ENCODE measurements around the gene ABCC1. TPM values are rescaled to one million over a fixed set of nuclear protein-coding genes. Genes with fewer than 3 reads are reported as not detected.

ABCC1 gene
- total RNA-seq, 1 experiment from 2014 or later, result 25.0 TPM

- intact Hi-C loops (cut with micrococcal nuclease; ENCODE audit: unreplicated experiment), result no loop called here
- no peak for DNase-seq (ENCODE audit: low spot score)
- H3K36me3 ChIP-seq (ENCODE audit: insufficient read depth, low read length, poor library complexity, severe bottlenecking), result no peaks in the 10 kb centered on the region
- no peak overlapping the region for H3K4me3 ChIP-seq (ENCODE audit: low read depth, low read length, poor library complexity, severe bottlenecking)
- peaks cover 2% of the 10 kb centered on the region for H3K4me1 ChIP-seq (ENCODE audit: insufficient read depth, low read length, poor library complexity, severe bottlenecking)
- POLR2A ChIA-PET (ENCODE audit: low non-redundant PET), result interaction anchor here (0.6 kb wide), 1 partner anchor 41 kb away, joined by 7 read pairs; no protein-coding TSS in a partner anchor
- H3K9me3 ChIP-seq (ENCODE audit: low read depth, low read length, poor library complexity, severe bottlenecking), result no peaks in the 10 kb centered on the region
- no peak overlapping the region for H3K27ac ChIP-seq (ENCODE audit: low read depth, low read length, poor library complexity, severe bottlenecking)
- CTCF ChIA-PET, result no interaction called here
- TF ChIP-seq EZH2 (IDR thresholded peaks at IDR 0.05; ENCODE audit: borderline replicate concordance, low read depth, low read length, poor library complexity, severe bottlenecking), result no peak
- TF ChIP-seq, protein P1, sequence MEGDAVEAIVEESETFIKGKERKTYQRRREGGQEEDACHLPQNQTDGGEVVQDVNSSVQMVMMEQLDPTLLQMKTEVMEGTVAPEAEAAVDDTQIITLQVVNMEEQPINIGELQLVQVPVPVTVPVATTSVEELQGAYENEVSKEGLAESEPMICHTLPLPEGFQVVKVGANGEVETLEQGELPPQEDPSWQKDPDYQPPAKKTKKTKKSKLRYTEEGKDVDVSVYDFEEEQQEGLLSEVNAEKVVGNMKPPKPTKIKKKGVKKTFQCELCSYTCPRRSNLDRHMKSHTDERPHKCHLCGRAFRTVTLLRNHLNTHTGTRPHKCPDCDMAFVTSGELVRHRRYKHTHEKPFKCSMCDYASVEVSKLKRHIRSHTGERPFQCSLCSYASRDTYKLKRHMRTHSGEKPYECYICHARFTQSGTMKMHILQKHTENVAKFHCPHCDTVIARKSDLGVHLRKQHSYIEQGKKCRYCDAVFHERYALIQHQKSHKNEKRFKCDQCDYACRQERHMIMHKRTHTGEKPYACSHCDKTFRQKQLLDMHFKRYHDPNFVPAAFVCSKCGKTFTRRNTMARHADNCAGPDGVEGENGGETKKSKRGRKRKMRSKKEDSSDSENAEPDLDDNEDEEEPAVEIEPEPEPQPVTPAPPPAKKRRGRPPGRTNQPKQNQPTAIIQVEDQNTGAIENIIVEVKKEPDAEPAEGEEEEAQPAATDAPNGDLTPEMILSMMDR (conservative IDR thresholded peaks at IDR 0.05; ENCODE audit: low read depth, low read length), result no peak
- H3K27me3 ChIP-seq (replicated peaks; ENCODE audit: insufficient read depth, low read depth, low read length, poor library complexity), result no peaks in the 10 kb centered on the region
- BruUV-seq (replicated peaks), result no TSS peak
These were observed 60.0 kb downstream of the ABCC1 start for GRCh38 chr16:16009401-16009800.

- TF ChIP-seq, protein P1 (conservative IDR thresholded peaks at IDR 0.05; ENCODE audit: low read depth, low read length), result no peak
- no peak for TF ChIP-seq EZH2 (IDR thresholded peaks at IDR 0.05; ENCODE audit: borderline replicate concordance, low read depth, low read length, poor library complexity, severe bottlenecking)
- H3K9me3 ChIP-seq (ENCODE audit: low read depth, low read length, poor library complexity, severe bottlenecking), result no peaks in the 10 kb centered on the region
- ChIA-PET CTCF (no interaction called here), POLR2A (ENCODE audit: low non-redundant PET) (no interaction called here)
- no peaks in the 10 kb centered on the region for H3K36me3 ChIP-seq (ENCODE audit: insufficient read depth, low read length, poor library complexity, severe bottlenecking)
- H3K27ac ChIP-seq (ENCODE audit: low read depth, low read length, poor library complexity, severe bottlenecking), result no peak overlapping the region
- H3K4me3 ChIP-seq (ENCODE audit: low read depth, low read length, poor library complexity, severe bottlenecking), result no peak overlapping the region
- no peaks in the 10 kb centered on the region for H3K27me3 ChIP-seq (replicated peaks; ENCODE audit: insufficient read depth, low read depth, low read length, poor library complexity)
- DNase-seq (ENCODE audit: low spot score), result no peak
- intact Hi-C loops (cut with micrococcal nuclease; ENCODE audit: unreplicated experiment), result no loop called here
- no TSS peak for BruUV-seq (replicated peaks)
- no peaks in the 10 kb centered on the region for H3K4me1 ChIP-seq (ENCODE audit: insufficient read depth, low read length, poor library complexity, severe bottlenecking)
These were observed 60.8 kb downstream of the ABCC1 start for GRCh38 chr16:16010194-16010593.

- Histone ChIP-seq H3K4me1 (ENCODE audit: insufficient read depth, low read length, poor library complexity, severe bottlenecking) (no peaks in the 10 kb centered on the region), H3K27ac (ENCODE audit: low read depth, low read length, poor library complexity, severe bottlenecking) (no peak overlapping the region), H3K4me3 (ENCODE audit: low read depth, low read length, poor library complexity, severe bottlenecking) (no peak overlapping the region), H3K36me3 (ENCODE audit: insufficient read depth, low read length, poor library complexity, severe bottlenecking) (no peaks in the 10 kb centered on the region), H3K27me3 (replicated peaks; ENCODE audit: insufficient read depth, low read depth, low read length, poor library complexity) (no peaks in the 10 kb centered on the region), H3K9me3 (ENCODE audit: low read depth, low read length, poor library complexity, severe bottlenecking) (no peaks in the 10 kb centered on the region)
- BruUV-seq (replicated peaks), result no TSS peak
- POLR2A ChIA-PET (ENCODE audit: low non-redundant PET), result no interaction called here
- intact Hi-C loops (cut with micrococcal nuclease; ENCODE audit: unreplicated experiment), result no loop called here
- CTCF ChIA-PET, result no interaction called here
- no peak for TF ChIP-seq EZH2 (IDR thresholded peaks at IDR 0.05; ENCODE audit: borderline replicate concordance, low read depth, low read length, poor library complexity, severe bottlenecking)
- TF ChIP-seq, protein P1 (conservative IDR thresholded peaks at IDR 0.05; ENCODE audit: low read depth, low read length), result no peak
- DNase-seq (ENCODE audit: low spot score), result no peak
These were observed 62.7 kb downstream of the ABCC1 start for GRCh38 chr16:16012144-16012543.
